Stimulated activated CD8-positive, alpha-beta memory T cell treated with anti-CD3 and anti-CD28 coated beads, Interleukin-15, amount 100 ng/mL, for 24 hours (primary cell): Measurements from ENCODE around the gene TRUB2.
"Not testable (repeated sequence)": the region's sequence is repeated elsewhere in the genome, so short reads cannot be mapped to it uniquely, and the experiment has no call there.

ENCODE experiments used
- DNase-seq: peaks from one replicate; pipeline ENCODE4 v3.0.0-alpha.2; 2020; ENCODE audit warnings: low read depth

Gene TRUB2

DNA sequence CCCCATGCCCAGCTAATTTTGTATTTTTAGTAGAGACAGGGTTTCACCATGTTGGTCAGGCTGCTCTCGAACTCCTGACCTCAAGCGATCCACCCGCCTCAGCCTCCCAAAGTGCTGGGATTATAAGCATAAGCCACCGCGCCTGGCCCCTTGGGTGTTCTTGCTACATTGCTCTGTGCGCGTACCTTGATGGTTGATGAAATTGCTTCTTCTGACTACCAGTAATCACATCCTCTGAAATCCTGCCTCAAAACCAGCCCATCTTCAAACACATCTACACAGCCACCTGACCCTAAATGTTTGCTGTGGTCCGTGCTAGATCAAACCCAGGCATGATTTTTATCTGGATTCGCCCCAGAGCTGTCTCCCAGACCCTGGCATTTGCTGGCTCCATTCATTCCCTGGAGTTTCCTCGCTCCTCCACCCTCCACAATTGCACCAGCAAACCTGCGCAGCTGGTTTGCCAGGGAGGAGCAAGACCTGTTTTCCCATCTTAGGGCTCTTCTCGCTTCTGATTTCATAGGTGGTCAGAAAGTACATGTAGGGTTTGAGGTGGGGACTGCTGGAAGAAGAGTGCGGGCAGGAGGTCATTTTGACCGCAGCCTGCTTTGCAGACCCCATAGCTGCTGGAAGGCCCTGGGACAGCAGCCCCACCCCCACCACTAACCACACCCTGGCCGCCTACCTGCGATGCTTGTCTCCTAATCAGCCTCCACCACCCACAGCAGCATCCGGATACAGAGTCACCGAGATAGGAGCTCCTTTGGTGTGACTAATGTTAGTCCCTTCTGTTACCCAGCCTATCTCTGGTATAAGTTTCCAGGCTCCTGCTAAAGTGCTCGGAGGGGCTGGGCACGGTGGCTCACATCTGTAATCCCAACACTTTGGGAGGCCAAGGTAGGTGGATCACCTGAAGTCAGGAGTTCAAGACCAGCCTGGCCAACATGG is 23.4 kb downstream of the TRUB2 start:
- no peak for DNase-seq

DNA sequence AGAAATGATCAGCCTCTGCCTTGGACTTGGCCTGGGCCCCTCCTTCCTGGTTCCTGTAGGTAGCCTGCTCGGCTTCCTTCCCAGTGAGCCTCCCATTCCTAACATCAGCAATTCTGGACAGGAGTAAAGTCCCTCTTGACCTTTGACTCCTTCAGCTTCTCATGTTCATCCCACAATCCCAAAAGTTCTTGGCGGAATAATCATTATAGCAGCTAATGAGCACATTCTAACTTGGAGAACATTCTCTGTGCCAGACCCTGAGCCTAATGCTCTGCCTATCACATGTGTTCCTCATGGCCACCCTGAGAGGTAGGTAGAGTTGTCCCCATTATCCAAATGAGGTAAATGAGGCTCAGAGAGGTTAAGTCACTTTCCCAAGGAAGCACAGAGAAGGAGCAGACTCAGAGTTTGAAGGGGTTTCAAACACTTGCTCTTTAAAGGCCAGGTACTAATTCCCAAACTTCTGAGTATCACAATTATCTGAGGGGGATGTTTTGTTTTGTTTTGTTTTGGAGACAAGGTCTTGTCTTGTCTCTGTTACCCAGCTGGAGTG is 24.9 kb downstream of the TRUB2 start:
- no peak for DNase-seq

DNA sequence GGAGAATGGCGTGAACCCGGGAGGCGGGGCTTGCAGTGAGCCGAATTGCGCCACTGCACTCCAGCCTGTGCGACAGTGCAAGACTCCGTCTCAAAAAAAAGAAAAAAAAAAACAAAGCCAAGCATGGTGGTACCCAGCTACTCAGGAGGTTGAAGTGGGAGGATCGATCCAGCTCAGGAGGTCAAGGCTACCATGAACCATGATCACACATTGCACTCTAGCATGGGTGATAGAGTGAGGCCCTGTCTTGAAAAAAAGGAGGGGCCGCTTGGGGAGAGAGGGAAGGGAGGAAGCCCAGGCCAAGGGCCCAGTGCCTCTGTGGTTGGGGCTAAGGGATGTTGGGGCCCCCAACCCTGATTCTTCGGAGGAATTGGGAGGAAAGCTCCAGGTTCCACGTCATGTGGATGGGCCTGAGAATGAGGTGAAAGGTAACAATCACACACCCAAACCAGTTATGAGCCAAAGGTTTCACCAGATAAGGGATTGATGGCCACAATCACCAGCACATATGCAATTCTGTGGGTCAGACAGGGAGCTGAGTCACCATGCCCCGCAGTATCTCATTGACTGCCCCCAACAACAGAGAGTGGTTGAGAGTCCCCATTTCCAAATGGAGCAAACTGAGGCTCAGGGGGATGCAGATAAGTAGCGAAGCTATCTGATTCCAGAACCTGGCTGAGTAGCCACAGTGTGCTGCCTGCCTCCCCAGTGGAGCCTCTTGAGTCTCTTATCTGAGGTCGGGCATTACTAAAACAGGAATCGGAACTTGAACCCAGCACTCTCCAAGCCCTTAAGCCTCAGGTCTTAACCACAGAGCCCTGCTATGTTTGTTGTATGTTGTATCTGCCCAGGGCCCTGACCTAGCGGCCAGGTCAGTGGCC is 25.7 kb downstream of the TRUB2 start:
- no peak for DNase-seq

DNA sequence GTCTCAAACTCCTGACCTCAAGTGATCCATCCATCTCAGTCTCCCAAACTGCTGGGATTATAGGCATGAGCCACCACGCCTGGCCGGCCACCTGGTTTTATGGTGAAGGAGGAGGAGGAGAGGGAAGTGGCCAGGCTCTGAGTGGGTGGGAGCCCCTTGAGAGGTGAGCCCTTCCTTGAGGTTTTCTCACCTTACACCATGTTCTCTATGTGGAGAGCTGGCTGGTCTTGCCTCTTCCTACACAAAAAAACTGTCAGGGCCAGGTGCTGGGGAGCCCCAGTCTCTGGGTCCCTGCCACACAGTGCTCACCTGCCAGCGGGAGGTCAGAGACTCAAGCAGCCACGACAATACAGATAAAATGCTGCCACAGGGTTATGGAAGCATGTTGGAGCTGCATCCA is 28.1 kb downstream of the TRUB2 start:
- no peak for DNase-seq

DNA sequence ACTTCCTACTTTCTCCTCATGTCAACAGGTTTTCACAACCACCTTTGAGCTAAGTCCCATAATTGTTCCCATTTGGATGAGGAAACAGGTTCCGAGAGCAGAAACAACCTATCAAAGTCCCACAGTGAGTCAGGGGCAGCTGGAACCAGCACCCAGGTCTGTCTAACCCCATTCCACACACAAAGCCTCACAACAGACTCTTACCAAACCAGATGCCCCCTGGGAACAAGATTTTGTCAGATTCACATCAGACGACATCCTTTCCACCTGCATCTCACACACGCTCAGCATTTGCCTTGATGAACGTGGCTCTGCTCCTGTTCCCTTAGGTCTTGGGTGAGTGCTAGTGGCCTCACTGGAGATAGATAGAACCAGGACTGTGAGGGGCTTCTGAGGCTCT is 29.2 kb downstream of the TRUB2 start:
- no peak for DNase-seq

DNA sequence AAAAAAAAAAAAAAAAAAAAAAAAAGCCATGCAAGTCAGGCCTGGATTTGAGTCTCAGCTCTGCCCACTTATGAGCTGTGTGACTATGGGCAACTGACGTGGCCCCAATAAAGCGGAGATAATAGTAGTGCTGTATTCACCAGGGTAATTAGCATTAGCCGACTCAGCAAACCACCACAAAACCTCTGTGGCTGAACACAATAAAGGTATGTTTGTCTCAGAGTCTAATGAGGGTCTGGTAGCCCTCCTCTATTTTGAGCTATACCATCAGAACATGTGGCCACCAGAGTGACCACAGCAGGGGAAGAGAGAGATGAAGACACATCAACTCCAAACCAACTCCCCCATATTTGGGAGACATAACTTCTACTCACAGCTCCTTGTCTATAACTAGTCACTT is 30.2 kb downstream of the TRUB2 start:
- DNase-seq: no peak

DNA sequence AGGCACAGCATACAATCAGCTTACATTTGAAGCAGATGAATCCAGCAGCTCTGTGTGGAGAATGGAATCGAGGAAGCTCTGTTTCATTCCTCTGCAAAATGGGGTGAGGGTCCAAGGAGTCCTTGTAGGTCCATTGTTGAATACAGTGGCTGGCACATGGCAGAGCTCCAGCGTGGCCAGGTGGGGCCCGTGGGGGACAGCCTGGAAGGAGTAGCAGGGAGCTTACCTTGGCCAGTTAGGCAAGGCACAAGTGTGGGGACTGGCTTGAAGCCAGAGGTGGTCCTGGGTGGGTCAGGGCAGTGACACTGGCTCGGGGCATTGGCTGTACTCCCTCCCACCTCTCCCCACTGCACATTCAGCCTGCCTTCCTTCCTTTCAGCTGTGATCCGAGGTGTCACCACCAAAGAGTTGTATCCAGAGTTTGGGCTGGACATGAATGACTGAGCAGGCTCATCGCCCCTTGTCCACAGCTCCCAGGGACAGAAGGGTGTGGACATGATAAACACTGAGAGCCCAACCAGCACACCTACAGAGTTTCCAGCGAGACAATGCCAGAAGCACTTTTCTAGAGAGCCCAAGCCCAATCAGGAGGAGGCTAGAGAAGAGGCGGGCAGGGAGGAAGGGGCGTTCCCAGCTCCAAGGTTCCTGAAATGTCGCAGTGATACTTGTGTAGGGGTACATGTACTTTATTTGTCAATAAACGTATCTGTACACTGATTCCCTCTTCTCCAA is 33.8 kb downstream of the TRUB2 start:
- no peak for DNase-seq

DNA sequence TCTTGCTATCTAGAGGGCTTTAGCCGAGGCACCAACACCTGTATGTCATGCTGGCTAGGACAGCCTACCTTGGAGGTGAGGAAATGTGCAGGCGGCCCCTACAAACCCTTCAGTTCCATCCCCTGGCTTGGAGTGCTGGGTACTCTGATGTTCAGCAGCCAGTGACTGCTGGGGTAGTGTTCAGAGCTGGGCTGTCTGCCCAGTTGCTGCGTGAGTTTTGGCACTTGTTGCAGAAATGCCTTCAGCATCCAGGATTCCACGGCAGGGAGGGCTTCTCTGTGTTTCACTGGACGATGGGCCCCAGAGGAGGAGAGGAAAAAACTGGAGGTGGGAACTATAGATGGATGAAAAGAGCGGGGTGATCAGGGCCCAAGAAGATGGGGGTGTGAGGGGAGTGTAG is 35.8 kb downstream of the TRUB2 start:
- DNase-seq: no peak

DNA sequence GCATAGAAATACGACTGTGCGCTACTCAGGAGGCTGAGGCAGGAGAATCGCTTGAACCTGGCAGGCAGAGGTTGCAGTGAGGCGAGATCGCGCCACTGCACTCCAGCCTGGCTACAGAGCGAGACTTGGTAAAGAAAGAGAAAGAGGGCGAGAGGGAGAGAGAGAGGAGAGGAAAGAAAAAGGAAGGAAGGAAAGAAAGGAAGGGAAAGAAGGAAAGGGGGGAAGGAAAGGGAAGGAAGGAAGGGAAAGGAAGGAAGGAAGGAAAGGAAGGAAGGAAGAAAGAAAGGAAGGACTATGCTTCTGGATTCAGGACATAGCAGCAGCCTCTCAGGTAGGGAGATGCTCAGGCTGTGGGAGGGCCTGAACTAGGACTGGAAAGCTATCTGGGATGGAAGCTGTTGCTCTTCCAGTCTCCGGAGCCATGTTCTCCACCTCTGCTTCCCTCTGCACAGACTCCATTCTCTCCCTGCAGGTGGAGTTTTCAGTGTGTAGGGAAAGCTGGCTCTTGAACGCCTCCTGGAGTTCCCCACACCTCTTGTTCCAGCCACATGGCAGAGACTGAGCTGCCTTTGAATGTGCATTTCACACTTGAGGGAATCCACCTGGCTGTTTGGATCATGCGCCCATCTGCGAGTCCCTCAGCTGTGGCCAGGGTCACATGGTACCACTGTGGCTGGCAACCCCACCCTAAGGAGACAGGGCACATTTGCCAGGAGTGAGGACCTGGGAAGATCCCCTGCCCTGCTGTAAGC is 37.0 kb downstream of the TRUB2 start:
- no peak for DNase-seq

DNA sequence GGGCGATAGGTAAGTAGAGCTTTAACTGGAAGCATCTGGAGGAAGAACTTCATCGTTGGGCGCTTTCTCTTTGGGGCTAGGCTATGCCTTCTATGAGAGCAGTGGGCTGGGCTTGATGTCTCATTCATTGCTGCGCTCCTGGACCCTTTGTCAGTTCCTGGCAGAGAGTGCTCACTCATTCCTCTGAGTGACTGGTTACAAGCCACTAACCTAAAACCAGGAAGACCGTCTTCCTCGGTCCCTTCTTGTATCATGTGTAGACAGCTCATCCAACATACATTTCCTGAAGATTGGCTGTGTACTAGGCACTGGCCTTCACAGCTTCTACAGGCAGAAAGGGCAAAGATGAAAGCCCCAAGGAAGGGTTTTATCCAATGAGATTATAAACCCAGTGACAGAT is 39.7 kb downstream of the TRUB2 start:
- no peak for DNase-seq

DNA sequence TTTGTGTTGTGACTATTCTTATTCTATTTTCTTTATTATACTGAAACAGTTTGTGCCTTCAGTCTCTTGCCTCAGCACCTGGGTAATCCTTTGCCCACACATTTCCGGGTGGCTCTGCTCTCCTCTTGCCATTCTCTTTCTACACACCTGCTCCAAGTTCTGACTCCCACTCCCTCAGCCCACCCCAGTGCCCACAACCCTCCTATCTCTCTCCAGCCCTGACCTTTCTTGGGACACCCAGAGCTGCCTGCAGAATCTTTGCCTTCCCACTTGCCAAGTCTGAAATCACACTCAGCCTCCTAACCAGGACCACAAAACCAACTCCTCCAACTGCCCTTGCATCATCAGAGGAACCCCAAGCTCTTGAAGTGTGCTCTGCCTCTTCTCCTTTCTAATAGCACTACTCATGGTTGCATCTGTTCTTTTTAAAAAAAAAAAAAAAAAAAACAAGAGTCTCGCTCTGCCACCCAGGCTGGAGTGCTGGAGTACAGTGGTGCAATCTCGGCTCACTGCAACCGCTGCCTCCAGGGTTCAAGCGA is 42.1 kb downstream of the TRUB2 start:
- no peak for DNase-seq

DNA sequence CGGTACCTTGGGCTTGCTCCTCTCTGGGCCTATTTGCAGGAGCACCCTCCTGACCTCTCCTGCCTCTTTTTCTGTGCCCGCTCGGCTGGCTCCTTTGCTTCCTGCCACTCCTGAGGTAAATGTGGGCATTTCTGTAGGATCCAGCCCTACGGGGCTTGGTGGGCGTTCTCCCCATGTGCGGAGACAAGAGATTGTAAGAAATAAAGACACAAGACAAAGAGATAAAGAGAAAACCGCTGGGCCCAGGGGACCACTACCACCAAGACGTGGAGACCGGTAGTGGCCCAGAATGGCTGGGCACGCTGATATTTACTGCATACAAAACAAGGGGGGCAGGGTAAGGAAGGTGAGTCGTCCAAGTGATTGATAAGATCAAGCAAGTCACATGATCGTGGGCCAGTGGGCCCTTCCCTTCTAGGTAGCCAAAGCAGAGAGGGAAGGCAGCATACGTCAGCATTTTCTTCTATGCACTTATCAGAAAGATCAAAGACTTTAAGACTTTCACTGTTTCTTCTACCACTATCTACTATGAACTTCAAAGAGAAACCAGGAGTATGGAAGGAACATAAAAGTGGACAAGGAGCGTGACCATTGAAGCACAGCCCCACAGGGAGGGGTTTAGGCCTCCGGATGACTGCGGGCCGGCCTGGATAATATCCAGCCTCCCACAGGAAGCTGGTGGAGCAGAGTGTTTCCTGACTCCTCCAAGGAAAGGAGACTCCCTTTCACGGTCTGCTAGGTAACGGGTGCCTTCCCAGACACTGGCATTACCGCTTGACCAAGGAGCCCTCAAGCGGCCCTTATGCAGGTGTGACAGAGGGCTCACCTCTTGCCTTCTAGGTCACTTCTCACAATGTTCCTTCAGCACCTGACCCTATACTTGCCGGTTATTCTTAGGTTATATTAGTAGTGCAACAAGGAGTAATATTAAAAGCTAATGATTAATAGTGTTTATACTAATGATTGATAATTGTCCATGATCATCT is 42.9 kb downstream of the TRUB2 start:
- DNase-seq: not testable (repeated sequence)

DNA sequence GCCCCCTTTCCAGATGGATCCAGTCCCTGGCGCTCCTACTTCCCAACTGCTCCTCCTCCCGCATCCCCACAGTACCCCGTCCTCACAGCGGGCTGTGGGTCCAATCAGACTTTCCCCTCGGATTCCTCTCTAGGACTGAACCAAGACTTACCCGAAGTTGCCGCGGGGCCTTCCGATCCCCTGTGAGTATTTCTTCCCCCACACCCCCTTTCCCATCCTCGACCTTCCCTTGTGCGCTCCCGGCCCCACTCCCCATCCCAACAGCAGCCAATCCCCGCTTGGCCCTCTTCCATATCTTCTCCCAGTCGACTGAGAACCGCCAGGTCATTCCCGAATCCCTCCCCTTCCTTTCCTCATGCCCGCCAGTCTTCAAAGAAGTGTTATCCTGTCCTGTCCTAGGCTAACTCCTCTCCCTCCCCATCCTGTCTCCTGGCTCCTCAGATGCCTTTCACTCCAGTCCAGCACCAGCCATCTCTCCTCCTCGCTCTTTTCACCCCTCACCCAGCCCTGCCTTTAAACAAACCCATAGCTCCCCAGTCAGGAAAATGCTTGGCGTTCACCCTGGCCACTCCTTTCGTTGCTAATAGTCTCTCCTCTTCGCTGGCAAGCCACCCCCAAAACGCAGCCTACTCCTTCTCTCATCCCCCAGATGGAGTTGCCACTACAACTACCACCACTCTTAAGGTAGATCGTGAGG is 45.5 kb downstream of the TRUB2 start:
- DNase-seq: no peak

DNA sequence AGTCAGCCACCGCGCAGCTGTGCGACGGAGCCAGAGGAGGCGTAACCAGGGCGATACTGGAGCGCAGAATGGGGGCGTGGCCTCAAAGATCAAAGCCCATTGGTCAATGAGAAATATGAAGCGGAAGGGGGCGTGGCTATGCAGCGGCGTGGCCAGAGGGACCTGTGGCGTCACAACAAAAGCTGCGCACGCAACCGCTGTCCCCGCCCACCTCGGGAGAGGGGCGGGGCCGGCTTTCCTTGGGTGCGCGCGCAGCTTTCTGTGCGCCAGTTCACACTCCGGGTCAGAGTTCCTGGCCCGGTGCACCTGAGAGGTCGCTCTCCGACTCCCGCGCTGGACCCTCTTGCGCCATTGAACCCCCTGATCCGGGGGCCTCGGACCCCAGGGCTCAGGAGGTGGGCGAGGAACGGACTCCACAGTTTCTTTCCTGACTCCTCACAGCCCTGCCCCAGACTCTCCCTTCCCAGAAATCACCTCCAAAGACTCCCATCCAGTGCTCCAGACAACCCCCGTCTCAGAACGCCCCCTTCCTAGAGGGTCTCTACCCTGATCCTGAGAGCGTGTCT is 46.2 kb downstream of the TRUB2 start, which contains the start of gene SWI5:
Gene SWI5, plus strand, starts transcription at position 269 of the 566 bp plus-strand sequence.
- peak; percentile 99 for DNase-seq

DNA sequence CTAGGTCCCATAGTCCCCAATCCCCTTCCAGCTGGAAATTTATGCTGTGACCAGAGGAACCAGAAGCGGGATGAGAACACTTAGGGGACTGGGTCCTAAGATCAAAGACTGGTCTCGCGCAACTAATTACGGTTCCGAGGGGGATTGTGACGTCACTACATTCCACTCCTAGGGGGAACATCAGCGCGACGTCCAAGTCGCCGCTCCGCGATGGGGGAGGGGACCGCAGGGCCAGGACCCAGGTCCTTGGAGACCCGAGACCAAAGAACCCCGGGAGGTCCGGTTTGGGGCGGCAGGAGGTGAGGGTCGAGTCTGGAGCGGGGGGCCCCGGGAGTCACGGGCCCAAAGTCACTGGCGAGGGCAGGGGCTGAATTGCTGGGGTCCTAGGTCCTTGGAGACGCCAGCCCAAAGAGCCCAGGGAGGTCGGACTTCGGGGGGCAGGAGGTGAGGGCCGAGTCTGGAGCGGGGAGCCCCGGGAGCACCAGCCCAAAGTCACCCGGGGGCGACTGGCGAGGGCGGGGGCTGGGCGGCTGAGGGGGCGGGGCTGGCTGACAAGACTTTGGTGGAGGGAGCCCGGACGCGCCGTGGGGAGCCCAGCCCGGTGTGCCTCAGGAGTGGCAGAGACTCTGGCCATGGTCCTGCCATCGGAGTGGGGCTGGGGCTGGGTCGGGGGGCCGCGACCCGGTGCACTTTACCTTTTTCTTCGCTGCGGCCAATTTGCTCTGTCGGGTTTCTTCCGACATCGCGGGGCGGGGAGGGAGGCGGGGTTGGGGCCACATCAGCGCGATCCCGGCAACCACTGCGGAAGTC is 46.8 kb downstream of the TRUB2 start, which contains the start of gene GOLGA2:
Gene GOLGA2, minus strand, starts transcription at position 810 of the 810 bp plus-strand sequence. Its CDS starts 31 bp downstream, at position 779.
- no peak for DNase-seq

DNA sequence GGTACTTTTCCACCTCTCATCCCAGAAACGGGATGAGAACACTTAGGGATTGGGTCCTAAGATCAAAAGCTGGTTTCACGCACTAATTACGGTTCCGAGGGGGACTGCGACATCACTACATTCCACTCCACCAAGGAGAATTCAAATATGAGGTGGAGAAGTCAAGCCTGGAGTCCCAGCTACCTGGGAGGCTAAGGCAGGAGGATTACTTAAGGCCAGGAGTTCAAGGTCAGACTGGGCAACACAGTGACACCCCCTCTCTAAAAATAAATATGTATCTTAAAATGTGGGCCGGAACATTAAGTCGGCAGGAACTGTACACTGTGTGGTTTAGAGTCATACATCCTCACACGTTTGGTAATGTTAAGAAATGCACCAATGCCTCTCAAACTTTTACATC is 48.0 kb downstream of the TRUB2 start:
- no peak for DNase-seq

DNA sequence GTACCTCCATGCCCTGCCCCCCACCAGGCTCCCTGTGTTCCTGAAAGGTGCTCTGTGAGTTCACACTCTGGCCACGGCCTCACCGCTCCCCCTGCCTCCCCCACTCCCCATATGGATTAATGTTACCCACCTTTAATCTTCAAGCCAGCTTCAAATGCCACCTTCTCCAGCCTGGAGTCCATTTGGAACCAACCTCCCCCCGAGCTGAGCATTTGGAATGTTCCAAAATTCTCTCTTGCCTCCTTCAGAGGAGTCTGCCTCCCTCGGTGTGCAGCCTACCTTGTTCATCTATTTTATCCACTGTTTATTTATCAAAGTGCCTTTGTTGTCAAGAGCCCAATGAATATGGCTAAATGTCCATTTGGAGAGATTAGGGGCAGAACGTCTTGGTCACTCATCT is 50.7 kb downstream of the TRUB2 start:
- DNase-seq: no peak

DNA sequence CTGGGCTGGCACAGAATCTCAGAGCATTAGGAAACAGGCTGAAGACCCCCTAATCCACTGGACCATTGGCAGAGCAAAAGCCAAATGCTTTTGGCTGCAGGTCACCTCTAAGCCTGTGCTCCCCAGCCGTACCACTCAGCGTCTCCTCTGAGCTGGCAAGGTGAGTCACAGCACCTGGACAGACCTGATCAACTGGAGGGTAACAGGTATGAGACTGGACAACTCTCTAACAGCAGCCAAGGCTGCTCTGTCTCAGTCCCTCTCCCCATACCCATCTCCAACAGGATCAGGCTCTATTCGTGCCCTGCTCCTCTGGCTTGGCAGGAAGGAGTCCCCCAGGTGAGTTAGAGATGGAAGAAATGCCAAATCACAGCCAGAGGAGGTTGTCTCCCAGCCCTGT is 51.1 kb downstream of the TRUB2 start:
- DNase-seq: no peak
